ENCODE measurements around the gene UIMC1. TPM values are rescaled to one million over a fixed set of nuclear protein-coding genes. Genes with fewer than 3 reads are reported as not detected.

UIMC1 gene
- total and polyA plus RNA-seq, 12 donors = 11.2 to 58.1 (median 35.9) TPM

- WGBS, 4 donors = 89 to 91% (median 90%) methylated on average over 3 of the region's 3 CpGs
- intact Hi-C loops (cut with DNase I) = no loop called here
- TF ChIP-seq POLR2A (IDR thresholded peaks at IDR 0.05) (no peak), CTCF (IDR thresholded peaks at IDR 0.05) (no peak)
- Histone ChIP-seq H3K9me3 (replicated peaks in 1 of 3) (no peaks in the 10 kb centered on the region), H3K27me3 (no peaks in the 10 kb centered on the region), H3K4me3 (no peak overlapping the region), H3K27ac (no peak overlapping the region), H3K4me1 (replicated peaks in 1 of 2) (no peaks in the 10 kb centered on the region), H3K36me3 (replicated peaks in 1 of 2) (peaks cover 0 to 16% of the 10 kb centered on the region in 2 donors)
- no peak for DNase-seq
These were observed 79.0 kb downstream of the UIMC1 start for GRCh38 chr5:176927562-176927961.

GRCh38 chr5:176922817-176923216 is 83.8 kb downstream of the UIMC1 start:
- 93 to 98% (median 96%) methylated on average over 2 of the region's 2 CpGs for WGBS, 4 donors
- TF ChIP-seq POLR2A (IDR thresholded peaks at IDR 0.05) = no peak
- no peak for TF ChIP-seq CTCF (IDR thresholded peaks at IDR 0.05)

GRCh38 chr5:176921714-176922113 is 84.9 kb downstream of the UIMC1 start:
- TF ChIP-seq POLR2A (IDR thresholded peaks at IDR 0.05) (no peak), CTCF (IDR thresholded peaks at IDR 0.05) (no peak)
- no peak overlapping the region for H3K27ac ChIP-seq
- DNase-seq = no peak
- H3K36me3 ChIP-seq (replicated peaks in 1 of 2) = no peaks in the 10 kb centered on the region
- WGBS, 4 donors = 86 to 92% (median 89%) methylated on average over 3 of the region's 3 CpGs
- no peak overlapping the region for H3K4me3 ChIP-seq
- intact Hi-C loops (cut with DNase I) = no loop called here
- no peaks in the 10 kb centered on the region for H3K4me1 ChIP-seq (replicated peaks in 1 of 2)
- H3K27me3 ChIP-seq = no peaks in the 10 kb centered on the region
- H3K9me3 ChIP-seq (replicated peaks in 1 of 3) = no peaks in the 10 kb centered on the region

More at GRCh38 chr5:176922817-176923216, 83.8 kb downstream of the UIMC1 start:
- Histone ChIP-seq H3K4me1 (replicated peaks in 1 of 2) (no peaks in the 10 kb centered on the region), H3K27me3 (no peaks in the 10 kb centered on the region), H3K9me3 (replicated peaks in 1 of 3) (no peaks in the 10 kb centered on the region), H3K4me3 (no peak overlapping the region), H3K27ac (no peak overlapping the region), H3K36me3 (replicated peaks in 1 of 2) (no peaks in the 10 kb centered on the region)
- no peak for DNase-seq
- intact Hi-C loops (cut with DNase I) = no loop called here

GRCh38 chr5:176918613-176919012 is 88.0 kb downstream of the UIMC1 start:
- Histone ChIP-seq H3K9me3 (replicated peaks in 1 of 3) (no peaks in the 10 kb centered on the region), H3K36me3 (replicated peaks in 1 of 2) (no peaks in the 10 kb centered on the region), H3K4me3 (no peak overlapping the region), H3K4me1 (replicated peaks in 1 of 2) (no peaks in the 10 kb centered on the region), H3K27ac (no peak overlapping the region), H3K27me3 (no peaks in the 10 kb centered on the region)
- intact Hi-C loops (cut with DNase I) = no loop called here
- 97% methylated on average over 6 of the region's 6 CpGs for WGBS, 4 donors
- TF ChIP-seq CTCF (IDR thresholded peaks at IDR 0.05) (no peak), POLR2A (IDR thresholded peaks at IDR 0.05) (no peak)
- no peak for DNase-seq

Measured in adrenal gland (tissue), 12 donors.